ENCODE data around the gene PARD3.

GRCh38 chr10:34504534-34504933, 310.6 kb downstream of the PARD3 start:
- TF ChIP-seq TCF7L2 (IDR thresholded peaks at IDR 0.05; ENCODE audit: borderline replicate concordance, extremely low read depth, insufficient read depth, insufficient read length) = no peak
- no peak for TF ChIP-seq EZH2 (IDR thresholded peaks at IDR 0.05)
- TF ChIP-seq, protein P1, sequence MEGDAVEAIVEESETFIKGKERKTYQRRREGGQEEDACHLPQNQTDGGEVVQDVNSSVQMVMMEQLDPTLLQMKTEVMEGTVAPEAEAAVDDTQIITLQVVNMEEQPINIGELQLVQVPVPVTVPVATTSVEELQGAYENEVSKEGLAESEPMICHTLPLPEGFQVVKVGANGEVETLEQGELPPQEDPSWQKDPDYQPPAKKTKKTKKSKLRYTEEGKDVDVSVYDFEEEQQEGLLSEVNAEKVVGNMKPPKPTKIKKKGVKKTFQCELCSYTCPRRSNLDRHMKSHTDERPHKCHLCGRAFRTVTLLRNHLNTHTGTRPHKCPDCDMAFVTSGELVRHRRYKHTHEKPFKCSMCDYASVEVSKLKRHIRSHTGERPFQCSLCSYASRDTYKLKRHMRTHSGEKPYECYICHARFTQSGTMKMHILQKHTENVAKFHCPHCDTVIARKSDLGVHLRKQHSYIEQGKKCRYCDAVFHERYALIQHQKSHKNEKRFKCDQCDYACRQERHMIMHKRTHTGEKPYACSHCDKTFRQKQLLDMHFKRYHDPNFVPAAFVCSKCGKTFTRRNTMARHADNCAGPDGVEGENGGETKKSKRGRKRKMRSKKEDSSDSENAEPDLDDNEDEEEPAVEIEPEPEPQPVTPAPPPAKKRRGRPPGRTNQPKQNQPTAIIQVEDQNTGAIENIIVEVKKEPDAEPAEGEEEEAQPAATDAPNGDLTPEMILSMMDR (IDR thresholded peaks at IDR 0.05 in 2 of 3, conservative IDR thresholded peaks at IDR 0.05 in 1 of 3; ENCODE audit: borderline replicate concordance in 1 of 3, insufficient read depth in 1 of 3, low read depth in 2 of 3, low read length in 2 of 3) = no peak

Measured in HCT116 (cell line).